H1 (cell line): Measurements from ENCODE around the gene ARHGAP10. TPM values are rescaled to one million over a fixed set of nuclear protein-coding genes. Genes with fewer than 3 reads are reported as not detected.

ENCODE experiments used
- CTCF ChIA-PET: fragments of 300-600 bp; sonication (Branson Sonifier 250); formaldehyde crosslinking; loops from one replicate; lab custom pipeline; 2021; ENCODE audit not compliant: partially characterized antibody; lab: Charles Lee
- POLR2A ChIA-PET: fragments of 300-600 bp; sonication (Branson Sonifier 250); formaldehyde crosslinking; loops from one replicate; lab custom pipeline; 2021; ENCODE audit warnings: inconsistent platforms; ENCODE audit not compliant: partially characterized antibody; lab: Charles Lee
- DNase-seq, 2 experiments: peaks; one replicate each; pipeline versions ENCODE4 v3.0.0 to v3.0.0-alpha.2; 2010 to 2022; ENCODE audit warnings: low spot score in 2 of 2, low read depth in 1 of 2, mixed read lengths in 1 of 2
- FAIRE-seq: peaks from 2 replicates; lab custom pipeline; 2011; peaks lifted over from hg19 to GRCh38; lab: Jason Lieb, UNC
- H2AFZ ChIP-seq: 2 replicates; pipeline ENCODE4 v1.8.1; 2012; ENCODE audit warnings: low read length, inconsistent platforms
- H2AK5ac ChIP-seq: 2 replicates; pipeline ENCODE4 v1.6.1; 2013; ENCODE audit warnings: low read depth, low read length
- H2BK120ac ChIP-seq: replicated peaks from 2 replicates; pipeline ENCODE3; 2013; ENCODE audit warnings: low read depth, low read length, inconsistent platforms
- H2BK12ac ChIP-seq: 2 replicates; pipeline ENCODE4 v1.6.1; 2013; ENCODE audit warnings: low read depth, low read length
- H2BK15ac ChIP-seq: 2 replicates; pipeline ENCODE4 v1.6.1; 2013; ENCODE audit warnings: low read length
- H2BK20ac ChIP-seq: 2 replicates; pipeline ENCODE4 v1.6.1; 2013; ENCODE audit warnings: low read length
- H2BK5ac ChIP-seq: 2 replicates; pipeline ENCODE4 v1.6.1; 2013; ENCODE audit warnings: low read depth, low read length
- H3K14ac ChIP-seq: 2 replicates; pipeline ENCODE4 v1.6.1; 2013; ENCODE audit warnings: inconsistent platforms; ENCODE audit not compliant: insufficient read length
- H3K18ac ChIP-seq: 2 replicates; pipeline ENCODE4 v1.6.1; 2013; ENCODE audit warnings: low read length; ENCODE audit errors: extremely low read depth
- H3K23ac ChIP-seq: 2 replicates; pipeline ENCODE4 v1.6.1; 2013; ENCODE audit warnings: inconsistent platforms; ENCODE audit not compliant: insufficient read length
- H3K23me2 ChIP-seq: 2 replicates; pipeline ENCODE4 v1.6.1; 2013; ENCODE audit warnings: low read depth, low read length
- H3K27ac ChIP-seq: 2 replicates; pipeline ENCODE4 v1.6.1; 2011; ENCODE audit warnings: low read depth, low read length, inconsistent platforms
- H3K27me3 ChIP-seq, 4 experiments: replicated peaks in 1 of 4; 1 replicate in 1 of 4; 2 replicates in 3 of 4; pipeline versions ENCODE4 v1.6.1 to v1.8.1; 2011 to 2013; ENCODE audit warnings: low read length in 3 of 4, mild to moderate bottlenecking in 3 of 4, inconsistent platforms in 2 of 4, mixed read lengths in 2 of 4, moderate library complexity in 1 of 4; ENCODE audit not compliant: control insufficient read depth in 3 of 4, insufficient read depth in 3 of 4; ENCODE audit errors: extremely low read depth in 1 of 4
- H3K36me3 ChIP-seq, 4 experiments: 2 replicates each; pipeline versions ENCODE4 v1.6.1 to v1.8.1; 2011 to 2013; ENCODE audit warnings: mild to moderate bottlenecking in 4 of 4, low read length in 3 of 4, moderate library complexity in 2 of 4, control low read depth in 1 of 4, inconsistent platforms in 1 of 4; ENCODE audit not compliant: insufficient read depth in 4 of 4, control insufficient read depth in 2 of 4
- H3K4ac ChIP-seq: replicated peaks from 2 replicates; pipeline ENCODE3; 2013; ENCODE audit warnings: low read length, low read depth, mixed read lengths, inconsistent platforms; ENCODE audit not compliant: insufficient read length
- H3K4me1 ChIP-seq, 4 experiments: replicated peaks in 1 of 4; 1 replicate in 1 of 4; 2 replicates in 3 of 4; pipeline versions ENCODE4 v1.6.1 to v1.8.1; 2011 to 2013; ENCODE audit warnings: low read length in 3 of 4, inconsistent platforms in 2 of 4, mixed read lengths in 1 of 4; ENCODE audit not compliant: insufficient read depth in 4 of 4, control insufficient read depth in 3 of 4
- H3K4me2 ChIP-seq, 2 experiments: 2 replicates each; pipeline versions ENCODE4 v1.6.1 to v1.8.1; 2011 to 2013; ENCODE audit warnings: low read depth in 2 of 2, low read length in 2 of 2, control low read depth in 1 of 2, inconsistent platforms in 1 of 2, mild to moderate bottlenecking in 1 of 2; ENCODE audit not compliant: insufficient read depth in 1 of 2
- H3K4me3 ChIP-seq, 4 experiments: fragments of 200-600, 300-600 bp in 1 of 4; sonication (generic), shearing (Covaris generic), sonication (Bioruptor Twin) in 1 of 4; 2 replicates each; pipeline versions ENCODE4 v1.5.1 to v1.8.1; 2011 to 2016; ENCODE audit warnings: low read length in 4 of 4, low read depth in 3 of 4, control low read depth in 2 of 4, inconsistent platforms in 2 of 4, mild to moderate bottlenecking in 2 of 4, mixed read lengths in 1 of 4, moderate library complexity in 1 of 4; ENCODE audit not compliant: insufficient read depth in 2 of 4; ENCODE audit errors: extremely low read depth in 1 of 4
- H3K56ac ChIP-seq: replicated peaks from 2 replicates; pipeline ENCODE3; 2013; ENCODE audit warnings: low read depth, mild to moderate bottlenecking, mixed read lengths, low read length, inconsistent platforms; ENCODE audit not compliant: insufficient read length
- H3K79me1 ChIP-seq: 2 replicates; pipeline ENCODE4 v1.6.1; 2013; ENCODE audit warnings: low read depth, low read length, control low read depth
- H3K79me2 ChIP-seq, 2 experiments: 2 replicates each; pipeline versions ENCODE4 v1.6.1 to v1.8.1; 2012 to 2013; ENCODE audit warnings: low read length in 2 of 2, mild to moderate bottlenecking in 2 of 2, inconsistent platforms in 1 of 2; ENCODE audit not compliant: insufficient read depth in 2 of 2, control insufficient read depth in 1 of 2
- H3K9ac ChIP-seq, 4 experiments: replicated peaks in 1 of 4; 1 replicate in 1 of 4; 2 replicates in 3 of 4; pipeline versions ENCODE4 v1.6.1 to v1.8.1; 2011 to 2013; ENCODE audit warnings: low read depth in 3 of 4, low read length in 3 of 4, control low read depth in 2 of 4, mild to moderate bottlenecking in 2 of 4, moderate library complexity in 2 of 4, inconsistent platforms in 1 of 4; ENCODE audit errors: extremely low read depth in 1 of 4
- H3K9me3 ChIP-seq, 2 experiments: 2 replicates each; pipeline versions ENCODE4 v1.6.1 to v1.8.1; 2012 to 2013; ENCODE audit warnings: mild to moderate bottlenecking in 2 of 2, moderate library complexity in 2 of 2, control low read depth in 1 of 2, inconsistent platforms in 1 of 2, low read depth in 1 of 2, low read length in 1 of 2, mixed read lengths in 1 of 2; ENCODE audit not compliant: insufficient read depth in 2 of 2
- H4K20me1 ChIP-seq, 2 experiments: replicated peaks in 1 of 2; 2 replicates each; pipeline versions ENCODE3 to v1.8.1; 2011 to 2013; ENCODE audit warnings: inconsistent platforms in 2 of 2, low read length in 2 of 2, mild to moderate bottlenecking in 1 of 2; ENCODE audit not compliant: insufficient read depth in 2 of 2, control insufficient read depth in 1 of 2
- H4K5ac ChIP-seq: 2 replicates; pipeline ENCODE4 v1.6.1; 2013; ENCODE audit warnings: low read length, low read depth, mixed read lengths, inconsistent platforms; ENCODE audit not compliant: insufficient read length
- H4K8ac ChIP-seq: 2 replicates; pipeline ENCODE4 v1.8.0; 2013; ENCODE audit warnings: mild to moderate bottlenecking, moderate library complexity, low read length, inconsistent platforms; ENCODE audit not compliant: insufficient read depth; ENCODE audit errors: extremely low read depth
- H4K91ac ChIP-seq: replicated peaks from 2 replicates; pipeline ENCODE3; 2013; ENCODE audit warnings: low read length, mixed read lengths, inconsistent platforms; ENCODE audit not compliant: insufficient read length
- EP300 ChIP-seq, 2 experiments: IDR thresholded peaks; 1 replicate in 1 of 2; 2 replicates in 1 of 2; pipeline ENCODE4 v1.6.1; 2011 to 2012; ENCODE audit warnings: low read depth in 2 of 2, low read length in 2 of 2, mild to moderate bottlenecking in 2 of 2, borderline replicate concordance in 1 of 2, inconsistent platforms in 1 of 2, moderate library complexity in 1 of 2
- WGBS, 2 experiments: shearing (Covaris generic) in 1 of 2; methylation state at CpG; one replicate each; pipeline versions ENCODE4 v1.1.6 to v1.1.7; 2013 to 2015; ENCODE audit warnings: low lambda C conversion rate in 2 of 2, mixed read lengths in 2 of 2, inconsistent platforms in 1 of 2, low coverage in 1 of 2, missing lambda C conversion rate in 1 of 2; ENCODE audit not compliant: insufficient replicate concordance in 2 of 2, insufficient coverage in 1 of 2, insufficient read length in 1 of 2; ENCODE audit errors: extremely low coverage in 1 of 2, missing lambda C conversion rate in 1 of 2; 5-methylcytosine and 5-hydroxymethylcytosine counted together
- polyA plus RNA-seq, 7 experiments: library from polyadenylated mRNA; depleted of rRNA in 3 of 7; stranded (reverse) in 5 of 7; unstranded in 2 of 7; fragments of >200 nt in 5 of 7; fragments of 200-250 nt in 2 of 7; gene quantifications; 1 replicate in 5 of 7; 2 replicates in 1 of 7; 4 replicates in 1 of 7; pipeline versions ENCODE4 v1.2.1 to v1.2.3, GENCODE V29; 2011 to 2013; ENCODE audit warnings: missing spikeins in 2 of 7, mixed read lengths in 2 of 7
- total RNA-seq: library from RNA; stranded (reverse); fragmentation: NEBNext Ultra II Directional; extraction: Animal tissue kit (Norgen Biotek cat#: 25700); gene quantifications from 2 replicates; pipeline ENCODE4 v1.2.1, GENCODE V29; 2021
- TF ChIP-seq, protein P1 (sequence below): IDR thresholded peaks from 2 replicates; pipeline ENCODE4 v1.6.1; 2012; ENCODE audit warnings: inconsistent platforms

Gene ARHGAP10
- total and polyA plus RNA-seq, 2 of the 8 experiments (the other 6 are each of a cell fraction or from before 2014, with no cell fraction given), result 3.7 to 6.1 TPM

- Histone ChIP-seq H3K79me1 (no peaks in the 10 kb centered on the region), H2AFZ (peak overlapping the region; percentile 7; the same call in 1 of the 2 replicates), H3K14ac (no peak overlapping the region), H3K18ac (no peak overlapping the region), H4K5ac (no peak overlapping the region), H3K9ac (no peak overlapping the region; a peak in 1 of 7 replicates), H3K36me3 (no peaks in the 10 kb centered on the region), H2AK5ac (no peak overlapping the region), H3K4me3 (no peak overlapping the region), H2BK12ac (no peak overlapping the region), H3K79me2 (no peaks in the 10 kb centered on the region), H2BK20ac (no peak overlapping the region), H2BK120ac (no peak overlapping the region), H3K56ac (no peak overlapping the region), H3K4me1 (peaks cover 2 to 5% (median 4%) of the 10 kb centered on the region in 4 experiments; a peak in 4 of 7 replicates), H3K23ac (no peak overlapping the region), H4K20me1 (no peaks in the 10 kb centered on the region), H4K8ac (no peak overlapping the region), H3K4ac (no peak overlapping the region), H3K4me2 (no peak overlapping the region), H2BK5ac (no peak overlapping the region), H2BK15ac (no peak overlapping the region), H4K91ac (no peak overlapping the region), H3K9me3 (no peaks in the 10 kb centered on the region), H3K27ac (no peak overlapping the region), H3K27me3 (no peaks in the 10 kb centered on the region), H3K23me2 (no peaks in the 10 kb centered on the region)
- WGBS, 2 experiments, result 88% methylated on average over 11 of the region's 11 CpGs; no CpG with 5 or more reads in 1 of the 2 experiments
- CTCF ChIA-PET, result interaction anchor here (0.6 to 1.1 kb wide), 4 partner anchors 14 to 570 kb away, joined by 3 read pairs; no protein-coding TSS in a partner anchor
- FAIRE-seq, result no peak
- POLR2A ChIA-PET, result no interaction called here
- DNase-seq, result no peak
- TF ChIP-seq, protein P1, sequence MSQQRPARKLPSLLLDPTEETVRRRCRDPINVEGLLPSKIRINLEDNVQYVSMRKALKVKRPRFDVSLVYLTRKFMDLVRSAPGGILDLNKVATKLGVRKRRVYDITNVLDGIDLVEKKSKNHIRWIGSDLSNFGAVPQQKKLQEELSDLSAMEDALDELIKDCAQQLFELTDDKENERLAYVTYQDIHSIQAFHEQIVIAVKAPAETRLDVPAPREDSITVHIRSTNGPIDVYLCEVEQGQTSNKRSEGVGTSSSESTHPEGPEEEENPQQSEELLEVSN, result no peak
- no peak for TF ChIP-seq EP300 (IDR thresholded peaks at IDR 0.05; ENCODE audit: borderline replicate concordance in 1 of 2, low read depth in 2 of 2, low read length in 2 of 2)
These were observed 237.9 kb downstream of the ARHGAP10 start for GRCh38 chr4:147969573-147970385.
